Liver (tissue), 9 donors: ENCODE results near the gene ABCC9. TPM values are rescaled to one million over a fixed set of nuclear protein-coding genes. Genes with fewer than 3 reads are reported as not detected.

ENCODE experiments used
- DNase-seq: peaks from one replicate; pipeline ENCODE4 v3.0.0-alpha.2; 2017; ENCODE audit warnings: low spot score
- H3K27ac ChIP-seq, 2 donors: one replicate each; pipeline ENCODE4 v1.7.0; 2013; ENCODE audit warnings: inconsistent platforms in 2 of 2, low read length in 2 of 2, control low read depth in 1 of 2, low read depth in 1 of 2, mild to moderate bottlenecking in 1 of 2
- H3K27me3 ChIP-seq, 4 donors: one replicate each; pipeline versions ENCODE4 v1.6.1 to v1.7.0; 2013; ENCODE audit warnings: low read length in 3 of 4, inconsistent platforms in 1 of 4, mild to moderate bottlenecking in 1 of 4, moderate library complexity in 1 of 4; ENCODE audit not compliant: control insufficient read depth in 4 of 4, insufficient read depth in 4 of 4
- H3K36me3 ChIP-seq, 4 donors: one replicate each; pipeline versions ENCODE4 v1.6.1 to v1.7.0; 2013; ENCODE audit warnings: low read length in 3 of 4, mild to moderate bottlenecking in 3 of 4, low read depth in 1 of 4, moderate library complexity in 1 of 4; ENCODE audit not compliant: control insufficient read depth in 4 of 4, insufficient read depth in 3 of 4
- H3K4me1 ChIP-seq, 4 donors: one replicate each; pipeline versions ENCODE4 v1.6.1 to v1.7.0; 2013; ENCODE audit warnings: low read length in 3 of 4, mild to moderate bottlenecking in 3 of 4, moderate library complexity in 1 of 4; ENCODE audit not compliant: control insufficient read depth in 4 of 4, insufficient read depth in 4 of 4
- H3K4me3 ChIP-seq, 3 donors: one replicate each; pipeline versions ENCODE4 v1.6.1 to v1.7.0; 2013; ENCODE audit warnings: low read length in 3 of 3, control low read depth in 1 of 3, low read depth in 1 of 3, mild to moderate bottlenecking in 1 of 3
- H3K9ac ChIP-seq, 2 donors: one replicate each; pipeline ENCODE4 v1.7.0; 2013; ENCODE audit warnings: low read length in 2 of 2, mild to moderate bottlenecking in 2 of 2, moderate library complexity in 2 of 2, control low read depth in 1 of 2, low read depth in 1 of 2
- H3K9me3 ChIP-seq, 4 donors: one replicate each; pipeline versions ENCODE4 v1.6.1 to v1.7.0; 2013; ENCODE audit warnings: low read length in 3 of 4; ENCODE audit not compliant: control insufficient read depth in 4 of 4
- CTCF ChIP-seq: fragments of 150-350 bp; IDR thresholded peaks from 2 replicates; pipeline ENCODE4 v1.5.1; 2017; ENCODE audit warnings: improper control_type of control experiment, low read depth, low read length; ENCODE audit not compliant: missing input control
- EGR1 ChIP-seq, 2 donors: IDR thresholded peaks; 2 replicates each; pipeline ENCODE4 v1.6.1; 2016 to 2018; ENCODE audit warnings: antibody characterized with exemption in 2 of 2, low read depth in 2 of 2
- FOXA1 ChIP-seq: IDR thresholded peaks from 2 replicates; pipeline ENCODE4 v1.6.1; 2016; ENCODE audit warnings: antibody characterized with exemption
- FOXA2 ChIP-seq: IDR thresholded peaks from 2 replicates; pipeline ENCODE4 v1.6.1; 2016; ENCODE audit warnings: antibody characterized with exemption
- GABPA ChIP-seq, 2 donors: IDR thresholded peaks in 1 of 2; conservative IDR thresholded peaks in 1 of 2; 2 replicates each; pipeline ENCODE4 v1.6.1; 2016; ENCODE audit warnings: antibody characterized with exemption in 2 of 2, mild to moderate bottlenecking in 1 of 2, moderate library complexity in 1 of 2
- HNF4A ChIP-seq, 2 donors: conservative IDR thresholded peaks; 2 replicates each; pipeline ENCODE4 v1.6.1; 2016; ENCODE audit warnings: antibody characterized with exemption in 2 of 2, mild to moderate bottlenecking in 2 of 2
- HNF4G ChIP-seq: IDR thresholded peaks from 2 replicates; pipeline ENCODE4 v1.6.1; 2016; ENCODE audit warnings: antibody characterized with exemption
- JUND ChIP-seq, 2 donors: IDR thresholded peaks; 2 replicates each; pipeline ENCODE4 v1.6.1; 2016; ENCODE audit warnings: antibody characterized with exemption in 2 of 2
- NR2F2 ChIP-seq: IDR thresholded peaks from 2 replicates; pipeline ENCODE4 v1.6.1; 2016; ENCODE audit warnings: antibody characterized with exemption
- RAD21 ChIP-seq, 2 donors: IDR thresholded peaks; 2 replicates each; pipeline ENCODE4 v1.6.1; 2016; ENCODE audit warnings: antibody characterized with exemption in 2 of 2, mild to moderate bottlenecking in 2 of 2
- REST ChIP-seq: IDR thresholded peaks from 2 replicates; pipeline ENCODE4 v1.6.1; 2016; ENCODE audit warnings: antibody characterized with exemption, mild to moderate bottlenecking
- RXRA ChIP-seq, 2 donors: IDR thresholded peaks; 2 replicates each; pipeline ENCODE4 v1.6.1; 2017 to 2018; ENCODE audit warnings: antibody characterized with exemption in 2 of 2, mild to moderate bottlenecking in 1 of 2
- SP1 ChIP-seq: IDR thresholded peaks from 2 replicates; pipeline ENCODE4 v1.6.1; 2018; ENCODE audit warnings: antibody characterized with exemption, mild to moderate bottlenecking
- ZBTB33 ChIP-seq: IDR thresholded peaks from 2 replicates; pipeline ENCODE4 v1.6.1; 2016; ENCODE audit warnings: antibody characterized with exemption
- WGBS: extraction: QIAGEN DNeasy Blood & Tissue Kit; methylation state at CpG from one replicate; pipeline ENCODE4 v1.1.7; 2013; 5-methylcytosine and 5-hydroxymethylcytosine counted together
- polyA plus RNA-seq, 2 donors: library from polyadenylated mRNA; stranded (reverse) in 1 of 2; unstranded in 1 of 2; fragments of 200-250 nt in 1 of 2; fragments of >200 nt in 1 of 2; fragmentation: Nextera tagmentation in 1 of 2; extraction: Ambion mirVana in 1 of 2; gene quantifications; one replicate each; pipeline versions ENCODE4 v1.2.1 to v1.2.3, GENCODE V29; 2013 to 2015
- total RNA-seq, 2 donors: library from RNA; depleted of rRNA; stranded (reverse); fragments of >200 nt; gene quantifications; one replicate each; pipeline ENCODE4 v1.2.3, GENCODE V29; 2014
- donor health status: healthy.
- donor health status: healthy.
- donor health status: healthy.
- donor health status: healthy.
- donor health status: healthy.

Gene ABCC9
- total and polyA plus RNA-seq, 4 donors: 2.7 to 55.6 (median 10.7) TPM

- H3K4me3 ChIP-seq: no peak overlapping the region
- H3K9me3 ChIP-seq: no peaks in the 10 kb centered on the region
- TF ChIP-seq ZBTB33 (no peak), JUND (IDR thresholded peaks at IDR 0.05) (no peak), GABPA (IDR thresholded peaks at IDR 0.05 in 1 of 2, conservative IDR thresholded peaks at IDR 0.05 in 1 of 2) (no peak), REST (no peak), HNF4G (no peak), FOXA2 (no peak), EGR1 (IDR thresholded peaks at IDR 0.05; ENCODE audit: low read depth in 2 of 2) (no peak), FOXA1 (no peak)
- H3K36me3 ChIP-seq: peaks cover 0 to 2% (median 0%) of the 10 kb centered on the region in 4 donors
- no peak for DNase-seq
- peak overlapping the region in 1 of 2 donors; percentile 64 for H3K27ac ChIP-seq
- peak overlapping the region in 1 of 2 donors; percentile 3 for H3K9ac ChIP-seq
- no peaks in the 10 kb centered on the region for H3K27me3 ChIP-seq
- peaks cover 1 to 57% (median 37%) of the 10 kb centered on the region in 4 donors for H3K4me1 ChIP-seq
Measured at GRCh38 chr12:21819678-21820077, 121.5 kb downstream of the ABCC9 start.

GRCh38 chr12:21819236-21819635 lies 122.0 kb downstream of the ABCC9 start:
- Histone ChIP-seq H3K27me3 (no peaks in the 10 kb centered on the region), H3K9me3 (no peaks in the 10 kb centered on the region), H3K9ac (no peak overlapping the region), H3K27ac (peak overlapping the region; percentile 6 to 64), H3K4me1 (peaks cover 1 to 61% (median 40%) of the 10 kb centered on the region in 4 donors), H3K36me3 (peaks cover 0 to 2% (median 0%) of the 10 kb centered on the region in 4 donors), H3K4me3 (no peak overlapping the region)
- TF ChIP-seq HNF4A (conservative IDR thresholded peaks at IDR 0.05) (peak; percentile 45 to 47), CTCF (no peak), REST (no peak), FOXA2 (peak; percentile 65), SP1 (no peak), NR2F2 (peak; percentile 63), JUND (IDR thresholded peaks at IDR 0.05) (peak; percentile 61 to 67), RXRA (IDR thresholded peaks at IDR 0.05) (peak; percentile 45 to 61), RAD21 (IDR thresholded peaks at IDR 0.05) (peak in 1 of 2 donors; percentile 9), HNF4G (no peak)
- WGBS: 22% methylated on average over 2 of the region's 2 CpGs
- no peak for DNase-seq
